ENCODE results near the gene GLIS2. TPM values are rescaled to one million over a fixed set of nuclear protein-coding genes. Genes with fewer than 3 reads are reported as not detected.

Gene GLIS2
- total RNA-seq, 2 donors from 2014 or later = 0.10 to 0.29 TPM

DNA sequence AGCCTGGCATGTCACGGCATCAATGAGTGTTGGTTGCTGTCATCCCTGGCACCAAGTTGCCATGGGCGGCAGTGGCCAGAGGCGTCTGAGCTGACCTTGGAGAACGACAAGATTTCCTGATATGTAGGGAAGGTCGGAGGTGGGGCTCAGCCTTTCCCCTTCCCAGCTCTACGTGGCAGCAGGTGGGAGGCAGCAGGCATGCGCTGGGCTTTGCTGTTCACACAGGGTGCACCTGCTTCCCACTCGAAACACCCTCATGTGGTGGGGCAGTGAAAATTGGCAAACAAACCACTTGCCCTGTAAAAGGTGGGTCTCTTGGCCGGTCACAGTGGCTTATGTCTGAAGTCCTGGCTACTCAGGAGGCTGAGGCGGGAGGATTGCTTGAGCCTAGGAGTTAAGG, 30.7 kb upstream of the GLIS2 start:
- H3K4me1 Mint-ChIP-seq = peaks cover 13% of the 10 kb centered on the region
- no peaks in the 10 kb centered on the region for H3K36me3 Mint-ChIP-seq (ENCODE audit: low read depth)
- H3K27ac Mint-ChIP-seq = no peak overlapping the region
- DNase-seq (no peak), ATAC-seq (no peak)
- no peak overlapping the region for H3K4me3 Mint-ChIP-seq
- peaks cover 23% of the 10 kb centered on the region for H3K27me3 Mint-ChIP-seq
- no peaks in the 10 kb centered on the region for H3K9me3 ChIP-seq (ENCODE audit: control insufficient read depth, low read length, poor library complexity, severe bottlenecking)

DNA sequence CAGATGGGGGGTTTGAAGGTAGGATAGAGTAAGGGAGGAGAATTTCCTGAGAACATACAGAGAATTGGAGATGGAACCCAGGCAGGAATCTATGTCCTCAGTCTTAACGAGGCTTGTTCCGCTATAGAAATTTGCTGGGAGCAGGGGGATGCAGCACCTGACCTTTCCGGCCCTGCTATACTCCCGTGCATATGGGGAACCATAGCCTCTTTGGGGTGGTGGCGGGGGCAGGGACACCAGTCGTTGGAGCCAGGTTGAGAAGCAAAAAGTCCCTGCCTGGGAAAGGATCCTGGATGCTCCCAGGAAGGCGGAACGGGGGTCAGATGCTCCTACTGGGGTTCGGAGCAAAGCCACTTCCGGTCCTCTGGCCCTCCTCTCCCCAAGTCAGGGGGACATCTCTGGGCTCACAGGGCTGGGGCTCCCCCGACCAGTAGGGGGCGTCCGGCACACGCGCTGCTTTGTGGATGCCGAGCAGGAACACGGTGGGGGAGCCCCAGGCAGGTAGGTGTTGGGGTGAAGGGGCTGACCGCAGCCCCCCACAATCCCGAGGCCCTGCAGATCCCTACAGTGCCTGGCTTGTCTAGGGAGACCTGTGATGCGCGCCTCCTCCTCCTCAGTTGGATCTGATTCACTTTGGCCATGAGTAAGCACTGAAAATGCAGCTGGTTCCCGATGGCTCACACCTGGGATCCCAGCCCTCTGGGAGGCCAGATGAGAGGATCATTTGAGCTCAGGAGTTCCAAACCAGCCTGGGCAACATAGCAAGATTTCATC, 27.5 kb upstream of the GLIS2 start:
- Mint-ChIP-seq H3K27ac (peak overlapping the region; percentile 51), H3K27me3 (peaks cover 34% of the 10 kb centered on the region), H3K36me3 (ENCODE audit: low read depth) (peaks cover 3% of the 10 kb centered on the region), H3K4me3 (no peak overlapping the region), H3K4me1 (peaks cover 14% of the 10 kb centered on the region)
- no peaks in the 10 kb centered on the region for H3K9me3 ChIP-seq (ENCODE audit: control insufficient read depth, low read length, poor library complexity, severe bottlenecking)
- DNase-seq = peak; percentile 68 to 80 (median 74)
- peak; percentile 98 for ATAC-seq

DNA sequence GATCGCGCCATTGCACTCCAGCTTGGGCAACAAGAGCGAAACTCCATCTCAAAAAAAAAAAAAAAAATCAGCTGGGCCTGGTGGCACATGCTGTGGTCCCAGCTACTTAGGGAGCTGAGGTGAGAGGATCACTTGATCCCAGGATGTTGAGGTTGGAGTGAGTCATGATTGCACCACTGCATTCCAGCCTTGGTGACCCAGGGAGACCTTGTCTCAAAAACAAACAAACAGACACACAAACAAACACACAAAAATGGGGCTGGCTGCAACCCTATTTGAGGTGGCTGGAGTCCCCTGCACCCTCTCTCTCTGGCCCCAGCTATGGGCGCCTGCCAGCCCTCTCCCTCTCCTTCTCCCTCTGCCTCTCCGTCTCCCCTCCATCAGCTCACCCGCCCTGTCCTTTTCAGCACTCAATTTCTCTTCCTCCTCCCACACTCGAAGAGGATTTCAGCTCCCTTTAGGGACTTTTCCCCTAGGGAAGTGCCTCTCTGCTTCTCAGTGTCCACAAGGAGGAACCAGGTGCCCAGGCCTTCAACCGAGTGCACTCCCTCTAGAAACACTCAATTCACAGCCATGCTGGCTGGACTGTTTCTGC, 25.5 kb upstream of the GLIS2 start:
- Mint-ChIP-seq H3K27ac (no peak overlapping the region), H3K4me3 (no peak overlapping the region), H3K4me1 (peaks cover 10% of the 10 kb centered on the region), H3K27me3 (peaks cover 24% of the 10 kb centered on the region), H3K36me3 (ENCODE audit: low read depth) (peaks cover 3% of the 10 kb centered on the region)
- H3K9me3 ChIP-seq (ENCODE audit: control insufficient read depth, low read length, poor library complexity, severe bottlenecking) = no peaks in the 10 kb centered on the region
- ATAC-seq (no peak), DNase-seq (no peak)

DNA sequence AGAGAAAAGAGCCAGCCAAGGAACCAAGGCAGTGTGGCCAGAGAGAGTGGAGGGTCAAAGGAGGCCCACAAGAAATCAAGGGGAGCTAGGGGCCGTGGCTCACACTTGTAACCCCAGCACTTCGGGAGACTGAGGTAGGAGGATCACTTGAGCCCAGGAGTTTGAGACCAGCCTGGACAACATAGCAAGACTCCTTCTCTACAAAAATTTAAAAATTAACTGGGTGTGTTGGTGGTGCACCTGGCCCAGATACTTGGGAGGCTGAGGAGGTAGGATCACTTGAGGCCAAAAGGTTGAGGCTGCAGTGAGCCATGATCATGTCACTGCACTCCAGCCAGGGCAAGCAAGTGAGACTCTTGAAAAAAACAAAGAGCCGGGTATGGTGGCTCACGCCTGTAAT, 24.2 kb upstream of the GLIS2 start:
- no peak overlapping the region for H3K4me3 Mint-ChIP-seq
- ATAC-seq (no peak), DNase-seq (no peak)
- no peaks in the 10 kb centered on the region for H3K9me3 ChIP-seq (ENCODE audit: control insufficient read depth, low read length, poor library complexity, severe bottlenecking)
- peaks cover 24% of the 10 kb centered on the region for H3K27me3 Mint-ChIP-seq
- H3K36me3 Mint-ChIP-seq (ENCODE audit: low read depth) = peaks cover 3% of the 10 kb centered on the region
- peaks cover 10% of the 10 kb centered on the region for H3K4me1 Mint-ChIP-seq
- peak overlapping the region; percentile 74 for H3K27ac Mint-ChIP-seq

- DNase-seq (no peak), ATAC-seq (no peak)
- Mint-ChIP-seq H3K27ac (no peak overlapping the region), H3K4me1 (peaks cover 9% of the 10 kb centered on the region), H3K27me3 (peaks cover 17% of the 10 kb centered on the region), H3K36me3 (ENCODE audit: low read depth) (peaks cover 3% of the 10 kb centered on the region), H3K4me3 (no peak overlapping the region)
- no peaks in the 10 kb centered on the region for H3K9me3 ChIP-seq (ENCODE audit: control insufficient read depth, low read length, poor library complexity, severe bottlenecking)
Observed at GRCh38 chr16:4293181-4293716, 22.6 kb upstream of the GLIS2 start.

DNA sequence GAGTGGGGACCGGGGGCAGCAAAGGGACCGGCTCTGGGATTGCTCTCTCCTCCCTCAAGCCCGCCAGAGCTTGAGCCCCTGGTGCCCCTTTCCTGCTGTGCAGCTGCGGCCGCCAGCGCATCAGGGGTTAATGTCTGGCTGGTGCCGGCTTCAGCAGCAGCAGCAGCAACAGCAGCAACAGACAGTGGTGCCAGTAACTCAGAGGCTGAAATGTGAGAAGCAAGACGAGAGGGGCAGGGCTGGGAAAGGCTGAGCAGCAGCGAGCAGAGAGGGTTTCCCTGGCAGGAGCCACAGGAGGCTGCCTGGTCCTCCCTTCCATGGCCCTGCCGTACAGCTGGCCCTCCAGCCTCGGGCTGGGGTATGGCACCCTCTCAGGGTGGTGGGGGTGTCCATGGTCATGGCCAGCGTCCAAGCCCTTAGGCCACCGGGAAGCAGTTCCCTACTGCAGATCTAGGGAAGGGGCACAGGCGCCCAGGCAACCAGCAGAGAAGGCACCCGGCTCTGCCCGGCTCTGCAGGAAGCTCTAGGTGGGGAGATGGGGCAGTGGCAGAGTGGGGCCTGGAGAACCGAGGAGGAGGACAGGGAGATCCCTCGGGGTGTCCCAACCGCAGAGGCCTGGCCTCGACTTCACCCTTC, 21.9 kb upstream of the GLIS2 start:
- Mint-ChIP-seq H3K4me1 (peaks cover 6% of the 10 kb centered on the region), H3K27me3 (peaks cover 17% of the 10 kb centered on the region), H3K4me3 (no peak overlapping the region), H3K27ac (no peak overlapping the region), H3K36me3 (ENCODE audit: low read depth) (peaks cover 3% of the 10 kb centered on the region)
- ATAC-seq (no peak), DNase-seq (no peak)
- H3K9me3 ChIP-seq (ENCODE audit: control insufficient read depth, low read length, poor library complexity, severe bottlenecking) = no peaks in the 10 kb centered on the region

GRCh38 chr16:4295581-4295980, 20.3 kb upstream of the GLIS2 start:
- no peak overlapping the region for H3K27ac Mint-ChIP-seq
- DNase-seq (no peak), ATAC-seq (no peak)
- H3K4me3 Mint-ChIP-seq = no peak overlapping the region
- H3K9me3 ChIP-seq (ENCODE audit: control insufficient read depth, low read length, poor library complexity, severe bottlenecking) = no peaks in the 10 kb centered on the region
- H3K36me3 Mint-ChIP-seq (ENCODE audit: low read depth) = peaks cover under 1% of the 10 kb centered on the region
- peaks cover 6% of the 10 kb centered on the region for H3K4me1 Mint-ChIP-seq
- peaks cover 15% of the 10 kb centered on the region for H3K27me3 Mint-ChIP-seq

DNA sequence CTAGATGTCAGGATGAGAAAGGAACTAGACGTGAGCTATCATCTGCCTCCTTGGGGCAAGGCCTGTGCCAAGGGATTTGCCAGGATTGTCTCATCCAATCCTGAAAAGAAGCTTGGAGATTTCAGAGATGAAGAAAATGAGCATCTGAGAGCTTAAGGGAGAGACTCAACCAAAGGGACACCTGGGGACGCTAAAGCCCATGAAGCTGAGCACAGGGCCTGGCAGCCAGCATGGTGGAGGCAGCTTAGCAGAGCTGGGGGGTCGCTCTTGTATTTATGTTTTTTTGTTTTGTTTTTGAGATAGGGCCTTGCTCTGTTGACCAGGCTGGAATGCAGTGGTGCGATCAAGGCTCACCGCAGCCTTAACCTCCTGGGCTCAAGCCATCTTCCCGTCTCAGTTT, 18.4 kb upstream of the GLIS2 start:
- H3K27ac Mint-ChIP-seq = no peak overlapping the region
- DNase-seq (no peak), ATAC-seq (no peak)
- H3K4me1 Mint-ChIP-seq = peaks cover 6% of the 10 kb centered on the region
- H3K9me3 ChIP-seq (ENCODE audit: control insufficient read depth, low read length, poor library complexity, severe bottlenecking) = no peaks in the 10 kb centered on the region
- no peaks in the 10 kb centered on the region for H3K36me3 Mint-ChIP-seq (ENCODE audit: low read depth)
- H3K4me3 Mint-ChIP-seq = no peak overlapping the region
- H3K27me3 Mint-ChIP-seq = peaks cover 10% of the 10 kb centered on the region

- H3K27ac Mint-ChIP-seq = no peak overlapping the region
- H3K9me3 ChIP-seq (ENCODE audit: control insufficient read depth, low read length, poor library complexity, severe bottlenecking) = no peaks in the 10 kb centered on the region
- H3K4me1 Mint-ChIP-seq = peaks cover 4% of the 10 kb centered on the region
- DNase-seq (no peak), ATAC-seq (no peak)
- H3K27me3 Mint-ChIP-seq = no peaks in the 10 kb centered on the region
- no peak overlapping the region for H3K4me3 Mint-ChIP-seq
- no peaks in the 10 kb centered on the region for H3K36me3 Mint-ChIP-seq (ENCODE audit: low read depth)
Observed at GRCh38 chr16:4298761-4299522, 16.9 kb upstream of the GLIS2 start.

DNA sequence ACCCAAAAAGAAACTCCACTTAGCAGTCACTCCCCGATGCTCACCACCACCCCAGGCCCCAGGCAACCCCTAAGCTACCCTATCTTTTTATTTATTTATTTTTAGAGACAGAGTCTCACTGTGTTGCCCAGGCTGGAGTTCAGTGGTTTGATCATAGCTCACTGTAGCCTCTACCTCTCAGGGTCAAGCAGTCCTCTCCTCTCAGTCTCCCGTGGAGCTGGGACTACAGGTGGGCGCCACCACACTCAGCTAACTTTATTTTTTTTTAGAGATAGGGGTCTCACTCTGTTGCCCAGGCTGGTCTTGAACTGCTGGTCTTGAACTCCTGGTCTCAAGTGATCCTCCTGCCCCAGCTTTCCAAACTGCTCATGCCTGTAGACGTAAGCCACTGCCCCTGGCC, 14.7 kb upstream of the GLIS2 start:
- DNase-seq = no peak
- H3K4me3 Mint-ChIP-seq = no peak overlapping the region
- H3K4me1 Mint-ChIP-seq = peaks cover 9% of the 10 kb centered on the region
- no peaks in the 10 kb centered on the region for H3K9me3 ChIP-seq (ENCODE audit: control insufficient read depth, low read length, poor library complexity, severe bottlenecking)
- ATAC-seq = no peak
- no peaks in the 10 kb centered on the region for H3K27me3 Mint-ChIP-seq
- H3K36me3 Mint-ChIP-seq (ENCODE audit: low read depth) = no peaks in the 10 kb centered on the region
- no peak overlapping the region for H3K27ac Mint-ChIP-seq

- no peaks in the 10 kb centered on the region for H3K27me3 Mint-ChIP-seq
- H3K4me1 Mint-ChIP-seq = peaks cover 16% of the 10 kb centered on the region
- H3K4me3 Mint-ChIP-seq = no peak overlapping the region
- H3K9me3 ChIP-seq (ENCODE audit: control insufficient read depth, low read length, poor library complexity, severe bottlenecking) = no peaks in the 10 kb centered on the region
- no peak overlapping the region for H3K27ac Mint-ChIP-seq
- H3K36me3 Mint-ChIP-seq (ENCODE audit: low read depth) = no peaks in the 10 kb centered on the region
- ATAC-seq (no peak), DNase-seq (no peak)
Observed at GRCh38 chr16:4301968-4302367, 13.9 kb upstream of the GLIS2 start.

DNA sequence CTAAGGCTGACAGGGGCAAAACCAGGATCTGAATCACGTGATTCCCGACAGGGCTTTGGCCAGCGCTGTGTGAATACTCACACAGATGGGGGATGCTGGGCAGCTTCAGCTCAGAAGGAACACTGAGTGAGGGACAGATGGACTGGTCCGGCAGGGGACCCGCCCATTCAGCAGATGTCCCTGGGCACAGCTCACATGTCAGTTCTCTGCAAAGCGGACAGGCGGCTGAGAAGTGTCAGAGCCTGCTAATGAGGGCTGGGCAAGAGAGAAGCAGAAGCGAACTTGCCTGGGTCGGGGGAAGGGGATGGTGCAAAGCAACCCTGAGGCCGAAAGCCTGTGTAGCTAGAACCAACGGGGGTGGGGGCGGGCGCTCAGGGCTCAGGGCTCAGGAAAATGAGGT, 11.9 kb upstream of the GLIS2 start:
- Mint-ChIP-seq H3K27ac (no peak overlapping the region), H3K4me3 (no peak overlapping the region), H3K27me3 (no peaks in the 10 kb centered on the region), H3K4me1 (peaks cover 18% of the 10 kb centered on the region), H3K36me3 (ENCODE audit: low read depth) (no peaks in the 10 kb centered on the region)
- no peak for DNase-seq
- no peak for ATAC-seq
- H3K9me3 ChIP-seq (ENCODE audit: control insufficient read depth, low read length, poor library complexity, severe bottlenecking) = no peaks in the 10 kb centered on the region
